OCI-LY7 (cell line): ENCODE data around the gene CDK6. TPM values are rescaled to one million over a fixed set of nuclear protein-coding genes. Genes with fewer than 3 reads are reported as not detected.

Source experiments
- BruUV-seq: library from RNA; stranded (reverse); fragments of 400-500 nt; replicated peaks from 2 replicates; lab custom pipeline; 2021; lab: Mats Ljungman, UMichigan
- CTCF ChIA-PET: fragments of 300-600 bp; sonication (Branson Sonifier 250); formaldehyde crosslinking; loops from one replicate; lab custom pipeline; 2022; ENCODE audit warnings: antibody characterized with exemption; ENCODE audit not compliant: unreplicated experiment; lab: Charles Lee
- POLR2A ChIA-PET: fragments of 300-600 bp; sonication (Branson Sonifier 250); formaldehyde crosslinking; loops from one replicate; lab custom pipeline; 2022; ENCODE audit warnings: antibody characterized with exemption; lab: Charles Lee
- DNase-seq: peaks from one replicate; pipeline ENCODE4 v3.0.0-alpha.2; 2015; ENCODE audit warnings: low spot score
- H2AFZ ChIP-seq: fragments of 200-600 bp; sonication (generic), shearing (Covaris generic); 2 replicates; pipeline ENCODE4 v1.6.1; 2014; ENCODE audit warnings: mild to moderate bottlenecking, antibody characterized with exemption, low read length, moderate library complexity
- H3K27ac ChIP-seq: fragments of 200-600 bp; sonication (generic); 2 replicates; pipeline ENCODE4 v1.5.1; 2014; ENCODE audit warnings: mixed run types, low read depth, mild to moderate bottlenecking, moderate library complexity, low read length, inconsistent platforms; ENCODE audit not compliant: poor library complexity, severe bottlenecking
- H3K36me3 ChIP-seq: fragments of 200-600 bp; sonication (generic); 2 replicates; pipeline ENCODE4 v1.6.1; 2014; ENCODE audit warnings: mild to moderate bottlenecking, antibody characterized with exemption, low read length, moderate library complexity, mixed read lengths; ENCODE audit not compliant: insufficient read depth
- H3K4me1 ChIP-seq: fragments of 200-600 bp; sonication (generic); 2 replicates; pipeline ENCODE4 v1.5.1; 2014; ENCODE audit warnings: mild to moderate bottlenecking, low read length; ENCODE audit not compliant: insufficient read depth, poor library complexity, severe bottlenecking
- H3K4me2 ChIP-seq: fragments of 200-600 bp; sonication (generic); 2 replicates; pipeline ENCODE4 v1.6.1; 2014; ENCODE audit warnings: mild to moderate bottlenecking, low read length
- H3K4me3 ChIP-seq: fragments of 200-600 bp; sonication (generic); 2 replicates; pipeline ENCODE4 v1.5.1; 2014; ENCODE audit warnings: mild to moderate bottlenecking, low read depth, low read length; ENCODE audit not compliant: poor library complexity, severe bottlenecking
- H3K79me2 ChIP-seq: fragments of 200-600 bp; sonication (generic); 2 replicates; pipeline ENCODE4 v1.6.1; 2016; ENCODE audit warnings: low read depth, mild to moderate bottlenecking, low read length, moderate library complexity, mixed read lengths; ENCODE audit not compliant: insufficient read depth
- H3K9me2 ChIP-seq: fragments of 200-600 bp; sonication (generic); 2 replicates; pipeline ENCODE4 v1.6.1; 2016; ENCODE audit warnings: mild to moderate bottlenecking, low read length, mixed read lengths; ENCODE audit not compliant: insufficient read depth
- H3K9me3 ChIP-seq: fragments of 200-600 bp; sonication (generic); 2 replicates; pipeline ENCODE4 v1.6.1; 2014; ENCODE audit warnings: mild to moderate bottlenecking, mixed run types, low read length, mixed read lengths
- H4K20me1 ChIP-seq: fragments of 200-600 bp; sonication (generic); 2 replicates; pipeline ENCODE4 v1.6.1; 2014; ENCODE audit warnings: mild to moderate bottlenecking, antibody characterized with exemption, low read length, moderate library complexity, mixed read lengths; ENCODE audit not compliant: insufficient read depth
- CTCF ChIP-seq: fragments of 200-600 bp; sonication (generic); conservative IDR thresholded peaks from 2 replicates; pipeline ENCODE4 v1.5.1; 2014; ENCODE audit warnings: mild to moderate bottlenecking, antibody characterized with exemption, low read length, moderate library complexity, mixed read lengths
- EZH2phosphoT487 ChIP-seq: fragments of 200-600 bp; sonication (generic); IDR thresholded peaks from 2 replicates; pipeline ENCODE4 v1.6.1; 2018; ENCODE audit warnings: low read depth, borderline replicate concordance, mild to moderate bottlenecking, mixed run types, antibody characterized with exemption, low read length, moderate library complexity, mixed read lengths
- intact Hi-C: fragments of 100-400 bp; cut with micrococcal nuclease; formaldehyde crosslinking; loops from one replicate; pipeline ENCODE4 v1.10.0; 2022; ENCODE audit not compliant: unreplicated experiment
- total RNA-seq, 2 experiments: library from RNA; depleted of rRNA in 1 of 2; stranded (reverse); fragments of >200 nt in 1 of 2; shearing (Covaris generic) in 1 of 2; gene quantifications; 2 replicates each; pipeline ENCODE4 v1.2.3, GENCODE V29; 2014 to 2022

CDK6 gene
- total RNA-seq, 2 experiments from 2014 or later, result 35.5 to 44.1 TPM

- intact Hi-C loops, result loop anchor here (10.0 kb wide), 1 partner anchor 88 kb away; no protein-coding TSS in a partner anchor
- Histone ChIP-seq H3K36me3 (0 out of 2 replicates have a peak, but pooled peaks cover 3% of the 10 kb centered on the region), H3K9me3 (no peaks in the 10 kb centered on the region; the same call in 1 of the 2 replicates), H4K20me1 (no peaks in the 10 kb centered on the region), H3K9me2 (no peaks in the 10 kb centered on the region), H3K4me2 (no peak overlapping the region), H3K4me1 (peaks cover 4% of the 10 kb centered on the region), H3K4me3 (no peak overlapping the region), H2AFZ (no peak overlapping the region), H3K27ac (no peak overlapping the region), H3K79me2 (no peaks in the 10 kb centered on the region)
- BruUV-seq, result no TSS peak
- DNase-seq, result no peak
- ChIA-PET CTCF (no interaction called here), POLR2A (interaction anchor here (0.7 to 1.4 kb wide), 3 partner anchors 114 to 756 kb away, joined by 3 read pairs; no protein-coding TSS in a partner anchor)
- TF ChIP-seq CTCF (no peak), EZH2phosphoT487 (no peak)
Measured at GRCh38 chr7:92696584-92696983, 139.8 kb downstream of the CDK6 start.

GRCh38 chr7:92695308-92696261 lies 140.8 kb downstream of the CDK6 start:
- no peak overlapping the region for H3K27ac ChIP-seq
- no peaks in the 10 kb centered on the region for H4K20me1 ChIP-seq
- intact Hi-C loops, result loop anchor here (10.0 kb wide), 1 partner anchor 89 kb away; no protein-coding TSS in a partner anchor
- POLR2A ChIA-PET, result interaction anchor here (0.7 to 1.4 kb wide), 5 partner anchors 115 to 1562 kb away, joined by 3 to 4 read pairs (median 3); no protein-coding TSS in a partner anchor
- TF ChIP-seq CTCF (no peak), EZH2phosphoT487 (no peak)
- H3K9me3 ChIP-seq, result no peaks in the 10 kb centered on the region; the same call in 1 of the 2 replicates
- H3K4me3 ChIP-seq, result no peak overlapping the region
- H2AFZ ChIP-seq, result no peak overlapping the region
- H3K4me1 ChIP-seq, result peaks cover 4% of the 10 kb centered on the region
- H3K9me2 ChIP-seq, result no peaks in the 10 kb centered on the region
- no peak overlapping the region for H3K4me2 ChIP-seq
- DNase-seq, result no peak
- CTCF ChIA-PET, result interaction anchor here (0.5 kb wide), 1 partner anchor 60 kb away, joined by 3 read pairs; no protein-coding TSS in a partner anchor
- 0 out of 2 replicates have a peak, but pooled peaks cover 3% of the 10 kb centered on the region for H3K36me3 ChIP-seq
- BruUV-seq, result no TSS peak
- H3K79me2 ChIP-seq, result no peaks in the 10 kb centered on the region
